HG03095 (cell line): ENCODE data around the gene SPTBN1.
"Not testable (repeated sequence)": the region's sequence is repeated elsewhere in the genome, so short reads cannot be mapped to it uniquely, and the experiment has no call there.

ENCODE experiments used
- ATAC-seq: cut with Tn5 transposase; IDR thresholded peaks from one replicate; pipeline ENCODE4 v1.9.1; 2021; ENCODE audit warnings: moderate library complexity; ENCODE audit not compliant: unreplicated experiment

Gene SPTBN1

GRCh38 chr2:54691445-54692135 is 235.5 kb downstream of the SPTBN1 start:
- ATAC-seq = no peak

DNA sequence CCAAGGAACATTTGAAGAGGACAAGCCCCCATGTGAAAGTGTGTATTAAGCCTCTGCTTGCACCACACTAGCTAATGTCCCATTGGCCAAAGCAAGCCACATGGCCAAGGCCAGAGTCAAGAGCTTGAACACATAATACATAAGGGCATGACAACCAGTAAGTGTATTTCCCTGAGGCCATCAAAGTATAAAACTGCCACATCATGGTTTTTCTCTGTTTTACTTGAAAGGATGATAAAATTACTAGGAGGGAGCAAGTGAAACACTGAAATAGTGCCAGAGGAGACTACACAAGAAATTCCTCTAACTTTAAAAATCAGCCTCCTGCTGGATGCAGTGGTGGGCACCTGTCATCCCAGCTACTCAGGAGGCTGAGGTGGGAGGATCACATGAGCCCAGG is 236.4 kb downstream of the SPTBN1 start:
- ATAC-seq = no peak

GRCh38 chr2:54695378-54695777 is 239.3 kb downstream of the SPTBN1 start:
- no peak for ATAC-seq

GRCh38 chr2:54697934-54698333 is 241.8 kb downstream of the SPTBN1 start:
- ATAC-seq = no peak

- not testable (repeated sequence) for ATAC-seq
Observed at GRCh38 chr2:54698926-54699325, 242.8 kb downstream of the SPTBN1 start.

- ATAC-seq = no peak
Observed at GRCh38 chr2:54699665-54700064, 243.5 kb downstream of the SPTBN1 start.

DNA sequence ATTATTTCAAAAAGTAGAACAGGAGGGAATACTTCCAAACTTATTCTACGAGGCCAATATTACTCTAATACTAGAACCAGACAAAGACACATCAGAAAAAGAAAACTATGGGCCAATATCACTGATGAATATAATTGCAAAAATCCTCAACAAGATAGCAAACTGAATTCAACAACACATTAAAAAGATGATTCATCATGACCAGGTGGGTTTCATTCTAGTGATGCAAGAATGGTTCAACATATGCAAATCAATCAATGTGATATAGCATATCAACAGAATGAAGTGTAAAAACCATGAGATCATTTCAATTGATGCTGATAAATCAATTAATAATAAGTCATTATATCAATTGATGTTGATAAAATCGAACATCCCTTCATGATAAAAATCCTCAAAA is 244.9 kb downstream of the SPTBN1 start:
- no peak for ATAC-seq

GRCh38 chr2:54704238-54704637 is 248.1 kb downstream of the SPTBN1 start:
- no peak for ATAC-seq

DNA sequence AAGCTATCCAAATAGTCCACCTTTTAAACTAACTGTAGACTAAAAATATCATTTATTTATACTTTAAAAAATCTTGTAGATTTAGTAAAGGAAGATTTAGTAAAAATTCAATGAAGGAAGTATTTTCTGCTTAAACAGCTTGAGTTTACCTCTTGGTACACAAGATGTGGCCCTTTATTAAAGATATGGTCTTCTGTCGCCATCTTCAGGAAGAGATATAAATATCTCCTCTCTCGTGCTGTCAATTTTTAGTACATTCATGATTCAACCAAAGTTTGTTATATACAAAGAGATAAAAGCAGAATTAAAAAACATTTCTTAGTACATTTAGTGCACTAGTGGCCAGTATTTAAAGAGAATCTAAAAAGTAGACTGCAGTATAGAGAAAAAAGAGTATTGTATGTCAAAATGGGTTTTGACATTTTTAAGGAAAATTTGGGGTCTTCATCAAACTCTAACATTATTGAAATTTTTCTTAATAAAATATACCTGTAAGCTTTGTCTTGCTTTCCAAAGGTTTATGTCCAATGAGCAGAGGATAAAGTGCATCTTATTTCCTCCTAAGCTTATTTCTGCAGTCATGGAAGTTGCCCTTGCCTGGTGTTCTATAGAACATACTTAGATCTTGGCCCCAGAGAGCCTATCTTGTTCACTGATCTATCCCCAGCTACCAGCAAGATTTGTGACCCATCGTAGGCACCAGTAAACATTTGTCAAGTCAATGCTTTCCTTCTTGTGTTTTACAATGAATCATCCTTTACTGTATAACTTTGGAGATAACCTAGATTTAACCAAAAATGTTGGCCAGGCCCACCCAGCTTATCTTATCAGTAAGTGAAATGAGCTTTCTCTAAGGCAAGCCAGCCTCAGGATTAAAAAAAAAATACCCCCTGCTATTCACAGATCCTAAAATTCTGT is 248.8 kb downstream of the SPTBN1 start:
- no peak for ATAC-seq

- no peak for ATAC-seq
Observed at GRCh38 chr2:54706622-54707021, 250.5 kb downstream of the SPTBN1 start.

DNA sequence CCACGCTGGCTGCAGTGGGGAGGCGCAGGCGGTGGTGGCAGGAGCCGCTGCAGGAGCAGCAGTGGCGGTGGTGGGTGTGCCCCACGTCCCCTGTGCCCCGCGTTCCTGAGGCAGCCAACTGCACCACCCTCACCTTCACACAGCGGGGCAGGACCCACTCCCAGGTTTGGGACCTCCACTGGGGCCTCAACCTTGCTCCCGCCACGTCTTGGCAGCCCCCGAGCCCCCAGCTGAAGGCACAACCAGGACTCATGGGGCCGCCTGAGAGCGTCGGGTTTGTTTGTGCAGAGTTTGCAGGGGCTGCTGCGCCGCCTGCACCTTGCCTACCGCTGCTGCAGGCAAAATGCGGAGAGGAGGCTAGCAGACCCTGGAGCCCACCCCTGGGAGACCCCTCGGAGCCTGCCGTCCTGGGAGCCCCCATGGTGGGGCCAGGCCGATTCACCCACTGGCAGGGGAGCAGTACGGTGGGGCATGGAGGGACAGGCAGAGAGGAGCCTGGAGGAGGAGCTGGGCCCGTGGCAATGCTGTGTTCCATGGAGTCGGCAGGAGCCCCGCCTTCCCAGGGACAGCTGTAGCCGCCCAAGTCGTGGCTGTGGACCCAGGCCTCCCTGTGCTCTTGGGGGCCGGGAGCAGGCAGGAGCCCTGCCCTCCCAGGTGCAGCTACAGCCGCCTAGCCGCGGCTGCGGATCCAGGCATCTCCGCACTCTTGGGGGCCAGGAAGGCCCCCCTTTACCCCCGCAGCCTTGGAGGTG is 252.6 kb downstream of the SPTBN1 start:
- ATAC-seq = no peak

- no peak for ATAC-seq
Observed at GRCh38 chr2:54709336-54709809, 253.2 kb downstream of the SPTBN1 start.

DNA sequence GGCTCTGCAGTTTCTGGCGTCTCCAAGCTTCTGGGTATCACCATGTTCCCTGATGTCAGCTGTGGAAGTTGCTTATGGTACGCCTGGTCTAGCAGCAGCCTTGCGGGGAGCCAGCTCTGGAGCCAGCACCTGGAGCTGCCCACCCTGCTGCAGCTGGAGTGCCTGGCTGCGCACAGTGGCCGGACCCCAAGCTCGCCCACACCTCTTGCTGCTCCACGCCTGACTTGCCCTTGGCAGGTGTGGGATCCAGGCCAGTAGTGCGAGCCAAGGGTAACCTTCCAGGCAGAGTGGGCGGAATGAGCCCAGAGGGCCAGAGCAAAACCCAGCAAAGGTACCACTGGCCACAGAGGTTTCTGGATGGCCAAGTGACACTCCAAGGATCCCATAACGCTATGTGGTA is 254.1 kb downstream of the SPTBN1 start:
- no peak for ATAC-seq

GRCh38 chr2:54712516-54712915 is 256.4 kb downstream of the SPTBN1 start:
- ATAC-seq = no peak

- no peak for ATAC-seq
Observed at GRCh38 chr2:54714996-54715395, 258.9 kb downstream of the SPTBN1 start.

- no peak for ATAC-seq
Observed at GRCh38 chr2:54716375-54716774, 260.2 kb downstream of the SPTBN1 start.

GRCh38 chr2:54720563-54720962 is 264.4 kb downstream of the SPTBN1 start:
- no peak for ATAC-seq
